H7 (cell line): Measurements from ENCODE around the gene MRPL10. TPM values are rescaled to one million over a fixed set of nuclear protein-coding genes. Genes with fewer than 3 reads are reported as not detected.

Source experiments
- DNase-seq: peaks from one replicate; pipeline ENCODE4 v3.0.0; 2012
- H3K27me3 ChIP-seq: 2 replicates; pipeline ENCODE4 v1.6.0; 2011; ENCODE audit warnings: mild to moderate bottlenecking, low read length; ENCODE audit not compliant: control insufficient read depth, insufficient read depth
- H3K36me3 ChIP-seq: replicated peaks from 2 replicates; pipeline ENCODE4 v1.5.1; 2011; ENCODE audit warnings: low read length; ENCODE audit not compliant: control insufficient read depth, insufficient read depth
- H3K4me3 ChIP-seq: 2 replicates; pipeline ENCODE4 v1.5.1; 2011; ENCODE audit warnings: low read depth, mild to moderate bottlenecking, control low read depth, low read length, moderate library complexity; ENCODE audit not compliant: insufficient read depth
- total RNA-seq: library from RNA; depleted of rRNA; stranded (reverse); fragments of >200 nt; shearing (Covaris generic); gene quantifications from 2 replicates; pipeline ENCODE4 v1.2.3, GENCODE V29; 2014

Gene MRPL10
- total RNA-seq, 1 experiment from 2014 or later: 156 TPM

DNA sequence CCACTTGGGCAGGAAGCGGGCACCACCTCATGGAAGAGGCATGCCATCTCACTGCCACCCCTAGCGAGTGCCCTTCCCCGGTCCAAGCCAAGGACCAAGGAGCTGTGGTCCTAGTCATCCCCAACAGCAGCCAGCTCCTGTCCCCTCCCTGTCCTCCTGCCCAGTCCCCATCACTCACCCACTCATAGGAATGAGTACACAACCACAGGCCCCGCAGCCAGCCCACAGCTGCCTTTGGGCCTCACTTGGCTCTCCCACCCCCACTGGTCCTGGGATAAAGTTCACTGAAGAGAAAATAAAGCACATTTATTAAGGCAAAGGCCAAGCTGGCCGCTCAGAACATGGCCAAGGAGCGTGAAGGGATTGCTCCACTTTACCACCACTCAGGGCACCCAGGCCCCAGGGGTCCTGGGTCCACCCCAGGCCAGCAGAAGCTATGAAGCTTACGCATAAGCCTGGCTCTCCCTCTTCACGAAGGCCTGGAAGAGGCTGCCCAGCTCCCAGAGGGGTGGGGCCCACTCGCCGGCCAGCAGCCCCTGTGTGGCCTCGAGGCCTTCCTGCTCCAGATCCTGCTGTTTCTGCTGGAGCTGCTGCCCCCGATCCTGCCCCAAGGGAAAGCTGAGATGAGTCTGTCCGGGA is 6.2 kb upstream of the MRPL10 start:
- no peak for DNase-seq
- Histone ChIP-seq H3K36me3 (peaks cover 7% of the 10 kb centered on the region), H3K4me3 (no peak overlapping the region), H3K27me3 (peaks cover 6% of the 10 kb centered on the region; the same call in 1 of the 2 replicates)

DNA sequence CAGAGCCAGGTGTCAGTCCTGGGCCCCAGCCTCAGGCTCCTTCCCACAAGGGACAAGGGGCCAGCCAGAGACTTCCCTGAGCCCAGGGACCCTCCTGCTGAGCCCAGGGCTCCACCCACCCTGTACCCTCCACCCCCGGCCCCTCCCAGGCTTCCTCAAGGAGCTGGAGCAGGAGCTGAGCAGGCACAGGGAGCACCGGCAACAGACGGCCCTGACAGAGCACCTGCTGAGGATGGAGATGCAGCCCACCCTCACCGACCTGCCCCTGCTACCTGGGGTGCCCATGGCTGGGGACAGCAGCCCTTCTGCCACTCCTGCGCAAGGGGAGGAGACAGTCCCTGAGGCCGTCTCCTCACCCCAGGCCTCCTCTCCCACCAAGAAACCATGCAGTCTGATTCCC is 5.3 kb upstream of the MRPL10 start:
- peaks cover 7% of the 10 kb centered on the region for H3K36me3 ChIP-seq
- peak; percentile 49 for DNase-seq
- H3K27me3 ChIP-seq: peaks cover 6% of the 10 kb centered on the region; the same call in 1 of the 2 replicates
- no peak overlapping the region for H3K4me3 ChIP-seq

- peaks cover 7% of the 10 kb centered on the region for H3K36me3 ChIP-seq
- H3K27me3 ChIP-seq: no peaks in the 10 kb centered on the region
- no peak overlapping the region for H3K4me3 ChIP-seq
- DNase-seq: no peak
These were observed 3.4 kb upstream of the MRPL10 start for GRCh38 chr17:47834756-47835155.

GRCh38 chr17:47831934-47832327 is 590 bp upstream of the MRPL10 start:
- no peak for DNase-seq
- H3K27me3 ChIP-seq: no peaks in the 10 kb centered on the region
- H3K4me3 ChIP-seq: no peak overlapping the region
- H3K36me3 ChIP-seq: peaks cover 12% of the 10 kb centered on the region

DNA sequence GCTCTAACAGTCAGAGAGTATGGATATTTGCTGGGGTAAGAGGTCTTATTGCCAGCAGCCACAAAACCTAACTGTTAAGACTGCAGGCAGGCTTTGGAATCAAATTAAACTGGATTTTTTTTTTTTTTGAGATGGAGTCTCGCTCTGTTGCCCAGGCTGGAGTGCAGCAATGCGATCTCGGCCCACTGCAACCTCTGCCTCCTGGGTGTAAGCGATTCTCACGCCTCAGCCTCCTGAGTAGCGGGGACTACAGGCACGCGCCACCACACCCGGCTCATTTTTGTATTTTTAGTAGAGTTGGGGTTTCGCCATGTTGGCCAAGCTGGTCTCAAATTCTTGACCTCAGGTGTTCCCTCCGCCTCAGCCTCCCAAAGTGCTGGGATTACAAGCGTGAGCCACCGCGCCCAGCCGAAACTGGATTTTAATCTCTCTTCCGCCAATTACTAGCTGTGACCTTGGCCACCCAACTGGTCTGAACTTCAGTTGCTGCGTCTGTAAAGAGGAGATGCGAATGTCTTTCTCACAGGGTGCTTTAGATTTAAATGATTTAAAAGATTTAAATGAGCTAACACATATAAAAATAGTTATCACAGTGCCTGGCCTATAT is 842 bp downstream of the MRPL10 start:
- Histone ChIP-seq H3K27me3 (no peaks in the 10 kb centered on the region), H3K4me3 (peak overlapping the region; percentile 70), H3K36me3 (peaks cover 10% of the 10 kb centered on the region)
- DNase-seq: no peak

- DNase-seq: no peak
- H3K36me3 ChIP-seq: peaks cover 10% of the 10 kb centered on the region
- no peaks in the 10 kb centered on the region for H3K27me3 ChIP-seq
- H3K4me3 ChIP-seq: no peak overlapping the region
These were observed 1.5 kb downstream of the MRPL10 start for GRCh38 chr17:47829870-47830269.

DNA sequence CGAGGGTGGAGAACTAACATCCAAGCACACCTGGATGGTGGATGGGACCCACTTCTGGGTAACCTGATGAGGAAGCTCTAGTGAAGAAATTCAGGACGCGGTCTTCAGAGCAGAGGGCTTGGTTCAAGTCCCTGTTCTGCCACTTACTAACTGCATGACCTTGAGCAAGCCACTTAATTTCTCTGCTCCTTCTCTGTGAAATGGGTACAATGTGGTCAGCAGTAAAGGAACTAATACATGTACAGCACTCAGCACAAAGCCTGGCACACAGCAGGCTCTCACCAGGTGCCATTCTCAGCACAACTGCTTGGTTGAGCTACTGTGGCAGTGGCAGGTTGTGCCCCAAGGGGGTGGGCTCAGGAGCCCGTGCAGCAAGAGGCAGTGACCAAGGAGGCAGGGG is 7.8 kb downstream of the MRPL10 start:
- H3K36me3 ChIP-seq: peaks cover 19% of the 10 kb centered on the region
- H3K4me3 ChIP-seq: no peak overlapping the region
- no peaks in the 10 kb centered on the region for H3K27me3 ChIP-seq
- no peak for DNase-seq

GRCh38 chr17:47822785-47823184 is 8.6 kb downstream of the MRPL10 start:
- no peaks in the 10 kb centered on the region for H3K27me3 ChIP-seq
- DNase-seq: no peak

DNA sequence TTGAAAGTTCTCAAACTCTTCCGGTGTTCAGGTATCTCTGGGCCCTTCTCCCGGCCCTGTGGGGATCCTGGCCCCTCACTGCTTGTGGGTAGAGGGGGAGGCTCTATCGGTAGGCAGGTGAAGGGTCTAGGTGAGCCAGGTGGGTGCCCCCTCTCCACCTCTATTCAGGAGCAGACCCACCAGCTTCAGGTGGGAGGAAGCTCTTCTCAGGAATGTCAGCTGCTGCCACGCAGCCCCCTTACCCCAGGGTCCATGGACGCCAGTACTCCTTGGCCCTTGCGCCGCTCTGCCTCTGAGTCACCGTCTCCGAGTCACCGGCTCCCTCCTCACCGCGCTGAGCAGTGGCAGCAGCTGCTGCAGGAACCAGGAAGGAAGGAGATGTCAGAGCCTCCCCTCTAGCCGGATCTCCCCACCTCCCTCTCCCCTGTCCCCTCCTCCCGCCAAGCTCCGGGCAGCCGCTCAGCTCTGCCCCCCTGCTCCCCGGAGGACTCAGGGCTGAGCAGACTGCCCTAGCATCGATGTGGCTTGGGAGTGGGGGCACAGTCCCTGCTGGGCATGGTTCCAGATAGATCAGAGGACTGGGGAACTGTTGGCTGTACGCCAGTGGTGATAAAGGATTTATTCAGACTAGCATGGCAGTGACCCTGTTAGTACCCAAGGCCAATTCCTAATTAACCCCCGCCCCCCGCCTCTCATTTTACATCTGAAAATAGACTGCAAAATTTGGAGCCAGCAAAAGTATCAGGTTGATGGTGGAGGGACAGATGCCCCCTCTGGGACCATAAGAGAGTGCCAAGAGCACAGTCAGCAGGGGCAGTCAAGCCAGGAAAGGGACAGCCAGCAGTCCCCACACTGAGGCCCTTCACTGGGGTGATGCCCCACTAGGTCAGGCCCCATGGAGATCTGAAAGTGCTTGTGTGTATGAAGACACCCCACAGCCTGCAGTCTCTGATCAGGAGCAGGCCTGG is 9.6 kb downstream of the MRPL10 start, which contains the start of gene OSBPL7:
TSS of gene OSBPL7 (minus strand) at position 371 of the 968 bp plus-strand sequence. CDS start 1,516 bp downstream, outside the sequence.
- DNase-seq: peak; percentile 95
- H3K4me3 ChIP-seq: peak within 1 kb of the TSS; percentile 67
- no peaks in the 10 kb centered on the region for H3K27me3 ChIP-seq
- H3K36me3 ChIP-seq: peaks cover 10% of the 10 kb centered on the region

More at GRCh38 chr17:47822785-47823184, 8.6 kb downstream of the MRPL10 start:
- H3K4me3 ChIP-seq: no peak overlapping the region
- peaks cover 15% of the 10 kb centered on the region for H3K36me3 ChIP-seq

DNA sequence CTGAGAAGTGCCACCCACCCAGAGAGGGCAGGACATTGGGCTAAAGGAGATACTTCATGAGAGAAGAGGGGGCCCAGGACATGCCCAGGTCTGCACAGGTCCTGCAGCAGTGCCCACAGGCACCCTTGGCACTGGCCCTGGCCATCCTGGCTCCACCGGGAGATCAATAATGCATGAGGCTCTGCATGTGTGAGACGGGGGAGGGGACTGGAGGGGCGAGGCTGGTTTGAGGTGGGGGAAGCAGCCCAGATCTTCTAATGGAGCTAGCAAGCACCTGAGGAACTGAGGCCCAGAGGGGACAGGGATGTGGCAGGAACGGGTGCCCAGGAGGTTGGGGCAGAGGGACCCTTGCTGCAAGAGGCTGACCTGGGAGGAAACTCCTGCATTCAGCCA is 10.3 kb downstream of the MRPL10 start:
- H3K27me3 ChIP-seq: no peaks in the 10 kb centered on the region
- H3K4me3 ChIP-seq: peak overlapping the region; percentile 67
- peak; percentile 66 for DNase-seq
- H3K36me3 ChIP-seq: peaks cover 9% of the 10 kb centered on the region

DNA sequence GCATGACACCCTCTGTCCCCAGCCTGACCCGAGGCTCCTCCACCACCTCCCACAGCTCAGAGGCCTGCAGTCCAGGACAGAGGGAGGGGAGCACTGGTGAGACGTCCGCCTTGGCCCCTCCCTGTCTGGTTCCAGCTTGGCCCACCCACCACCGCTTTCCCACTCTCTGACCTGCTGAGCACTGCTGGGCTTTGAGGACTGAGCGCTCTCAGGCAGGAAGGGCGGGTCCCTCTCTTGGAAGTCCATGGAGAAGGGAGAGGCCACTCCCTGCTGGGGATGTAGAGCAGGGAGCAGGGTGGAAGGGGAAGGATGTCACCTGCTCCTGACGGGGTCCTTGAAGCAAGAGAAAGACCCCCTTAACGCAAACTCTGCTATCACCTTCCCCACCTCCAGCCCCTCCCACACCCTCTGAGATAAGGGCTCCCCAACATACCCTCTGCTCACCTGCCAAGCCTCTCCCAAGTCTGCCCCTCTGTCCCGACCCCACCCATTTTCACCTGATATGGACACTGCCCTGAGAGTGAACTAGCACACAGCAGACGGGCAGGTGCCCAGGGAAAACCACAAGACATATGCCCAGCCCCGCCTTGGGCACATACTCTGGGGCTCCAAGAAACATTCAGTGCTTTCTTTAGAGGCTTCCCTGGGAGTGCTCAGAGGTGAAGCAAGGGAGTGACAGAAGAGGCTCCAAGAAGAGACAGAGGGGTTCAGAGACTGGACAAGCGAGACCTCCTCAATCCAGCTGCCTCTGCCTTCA is 11.1 kb downstream of the MRPL10 start:
- peaks cover 10% of the 10 kb centered on the region for H3K36me3 ChIP-seq
- DNase-seq: no peak
- no peak overlapping the region for H3K4me3 ChIP-seq
- no peaks in the 10 kb centered on the region for H3K27me3 ChIP-seq

DNA sequence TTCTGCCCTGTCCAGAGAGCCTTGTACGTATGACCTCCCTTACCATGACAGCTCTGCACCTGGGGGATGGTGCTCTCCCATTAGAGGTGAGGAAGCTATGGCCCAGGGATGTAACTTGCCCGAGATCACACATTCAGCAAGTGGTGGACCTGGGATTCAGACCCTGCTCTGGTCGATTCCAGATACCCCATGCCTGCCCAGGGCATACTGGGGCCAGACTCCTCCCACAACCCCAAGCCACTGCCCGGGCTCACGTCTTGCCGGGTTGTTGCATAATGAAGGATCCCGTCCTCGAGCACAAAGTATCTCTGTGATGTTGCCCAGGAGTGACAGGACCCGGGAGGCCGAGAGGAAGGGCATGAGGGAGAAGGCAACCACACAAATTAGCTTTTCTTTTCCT is 11.9 kb downstream of the MRPL10 start:
- H3K27me3 ChIP-seq: no peaks in the 10 kb centered on the region
- H3K4me3 ChIP-seq: no peak overlapping the region
- H3K36me3 ChIP-seq: peaks cover 10% of the 10 kb centered on the region
- no peak for DNase-seq

DNA sequence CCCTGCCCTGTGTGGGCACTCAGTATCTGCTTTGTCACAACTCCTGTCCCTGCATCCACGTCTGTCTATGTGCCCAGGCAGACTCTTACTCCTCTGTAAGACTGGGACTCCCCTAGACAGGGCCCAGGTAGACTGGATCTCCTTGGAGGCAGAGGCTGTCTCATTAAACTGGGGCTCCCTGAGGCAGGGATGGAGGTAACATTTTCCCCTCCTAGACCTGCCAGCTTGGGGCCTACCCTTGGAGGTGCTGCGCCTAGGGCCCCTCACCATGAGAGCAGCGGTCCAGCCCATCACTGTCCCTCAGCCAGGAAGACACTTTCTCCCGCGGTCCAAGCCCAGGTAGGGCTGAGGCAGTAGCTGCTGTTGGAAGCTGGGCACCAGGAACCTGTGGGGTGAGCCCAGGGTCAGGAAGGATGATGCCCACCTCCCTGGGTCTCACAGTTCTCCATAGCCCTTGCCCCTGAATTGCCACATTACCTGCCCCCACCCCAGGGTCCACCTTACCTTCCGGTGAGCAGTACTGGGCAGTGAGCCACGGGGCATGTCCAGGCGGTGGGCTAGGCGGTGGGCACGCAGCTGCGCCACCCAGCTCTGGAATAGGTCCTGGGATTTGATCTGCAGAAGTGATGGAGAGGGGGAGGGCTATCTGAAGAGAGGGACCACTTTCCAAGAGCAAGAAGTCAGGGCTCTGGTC is 13.2 kb downstream of the MRPL10 start:
- no peak overlapping the region for H3K4me3 ChIP-seq
- DNase-seq: no peak
- no peaks in the 10 kb centered on the region for H3K27me3 ChIP-seq
- peaks cover 2% of the 10 kb centered on the region for H3K36me3 ChIP-seq
